Esophagus muscularis mucosa (tissue), 4 donors: Measurements from ENCODE around the gene EXOC6B. TPM values are rescaled to one million over a fixed set of nuclear protein-coding genes. Genes with fewer than 3 reads are reported as not detected.

Experiments
- DNase-seq: peaks from one replicate; pipeline ENCODE4 v3.0.0-alpha.2; 2017; ENCODE audit errors: extremely low spot score
- H3K27ac ChIP-seq, 4 donors: fragments of 200-600 bp; sonication (generic); replicated peaks in 1 of 4; 1 replicate in 3 of 4; 2 replicates in 1 of 4; pipeline ENCODE4 v1.5.1; 2016 to 2019; ENCODE audit warnings: mild to moderate bottlenecking in 1 of 4
- H3K27me3 ChIP-seq, 4 donors: fragments of 200-600 bp; sonication (generic); one replicate each; pipeline versions ENCODE4 v1.5.1 to v1.6.0; 2016 to 2019
- H3K36me3 ChIP-seq, 4 donors: fragments of 200-600 bp; sonication (generic); one replicate each; pipeline ENCODE4 v1.5.1; 2016 to 2019
- H3K4me1 ChIP-seq, 4 donors: fragments of 200-600 bp; sonication (generic); one replicate each; pipeline ENCODE4 v1.5.1; 2016 to 2019
- H3K4me3 ChIP-seq, 4 donors: fragments of 200-600 bp; sonication (generic); 1 replicate in 2 of 4; 2 replicates in 2 of 4; pipeline ENCODE4 v1.5.1; 2016 to 2019; ENCODE audit warnings: mild to moderate bottlenecking in 4 of 4, moderate library complexity in 1 of 4
- H3K9me3 ChIP-seq, 4 donors: fragments of 200-600 bp; sonication (generic); 1 replicate in 3 of 4; 2 replicates in 1 of 4; pipeline ENCODE4 v1.5.1; 2016 to 2019
- CTCF ChIP-seq, 3 experiments: fragments of 200-600 bp in 2 of 3; fragments of 450-650 bp in 1 of 3; sonication (generic) in 2 of 3; IDR thresholded peaks; one replicate each; pipeline ENCODE4 v1.5.1; 2017 to 2019; ENCODE audit warnings: antibody characterized with exemption in 3 of 3, mild to moderate bottlenecking in 2 of 3, moderate library complexity in 1 of 3
- EP300 ChIP-seq: sonication (generic); formaldehyde crosslinking; IDR thresholded peaks from one replicate; pipeline ENCODE4 v1.6.1; 2017; ENCODE audit warnings: antibody characterized with exemption
- POLR2A ChIP-seq: fragments of 450-650 bp; IDR thresholded peaks from one replicate; pipeline ENCODE4 v1.6.1; 2017; ENCODE audit warnings: antibody characterized with exemption, moderate library complexity, mild to moderate bottlenecking, low read depth
- POLR2AphosphoS5 ChIP-seq, 2 donors: sonication (generic); formaldehyde crosslinking; IDR thresholded peaks; one replicate each; pipeline ENCODE4 v1.6.1; 2017; ENCODE audit warnings: antibody characterized with exemption in 2 of 2
- WGBS: methylation state at CpG from one replicate; pipeline ENCODE4 v1.1.5; 2018; 5-methylcytosine and 5-hydroxymethylcytosine counted together
- intact Hi-C: fragments of 100-400 bp; cut with DNase I; formaldehyde crosslinking; loops from one replicate; pipeline ENCODE4 v1.15.1; 2023
- total RNA-seq, 4 donors: library from RNA; depleted of rRNA; stranded (reverse); fragments of >200 nt; gene quantifications; one replicate each; pipeline versions ENCODE4 v1.1.0 to v1.2.1, GENCODE V29; 2016

The EXOC6B gene
- total RNA-seq, 4 donors from 2014 or later = 24.5 to 45.9 (median 37.4) TPM

DNA sequence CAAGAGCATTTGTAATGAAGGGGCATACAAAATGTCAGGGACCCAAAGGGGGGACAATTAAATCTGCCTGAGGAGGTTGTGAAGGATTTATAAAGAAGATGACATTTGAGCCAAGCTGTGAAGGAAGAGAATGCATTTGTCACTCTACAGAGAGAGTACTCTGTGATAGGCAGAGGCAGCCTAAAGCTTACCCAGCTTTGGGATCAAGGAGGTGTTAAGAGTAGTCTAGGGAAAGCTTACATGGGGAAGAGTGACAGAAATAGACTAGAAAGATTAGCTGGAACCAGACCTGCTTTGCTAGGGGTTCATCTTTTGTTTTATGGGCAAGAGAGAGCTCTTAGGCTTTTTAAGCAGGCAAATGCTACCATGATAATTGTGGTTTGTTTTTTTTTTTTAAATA, 509.1 kb downstream of the EXOC6B start:
- TF ChIP-seq POLR2A = no peak
- no peak for TF ChIP-seq CTCF (IDR thresholded peaks at IDR 0.05)
- TF ChIP-seq POLR2AphosphoS5 (IDR thresholded peaks at IDR 0.05) = no peak
- TF ChIP-seq EP300 = no peak
- no peaks in the 10 kb centered on the region for H3K4me1 ChIP-seq
- H3K36me3 ChIP-seq = no peaks in the 10 kb centered on the region
- intact Hi-C loops = no loop called here
- no peak for DNase-seq
- no peaks in the 10 kb centered on the region for H3K27me3 ChIP-seq
- H3K9me3 ChIP-seq = no peaks in the 10 kb centered on the region
- H3K4me3 ChIP-seq = no peak overlapping the region
- H3K27ac ChIP-seq = no peak overlapping the region

DNA sequence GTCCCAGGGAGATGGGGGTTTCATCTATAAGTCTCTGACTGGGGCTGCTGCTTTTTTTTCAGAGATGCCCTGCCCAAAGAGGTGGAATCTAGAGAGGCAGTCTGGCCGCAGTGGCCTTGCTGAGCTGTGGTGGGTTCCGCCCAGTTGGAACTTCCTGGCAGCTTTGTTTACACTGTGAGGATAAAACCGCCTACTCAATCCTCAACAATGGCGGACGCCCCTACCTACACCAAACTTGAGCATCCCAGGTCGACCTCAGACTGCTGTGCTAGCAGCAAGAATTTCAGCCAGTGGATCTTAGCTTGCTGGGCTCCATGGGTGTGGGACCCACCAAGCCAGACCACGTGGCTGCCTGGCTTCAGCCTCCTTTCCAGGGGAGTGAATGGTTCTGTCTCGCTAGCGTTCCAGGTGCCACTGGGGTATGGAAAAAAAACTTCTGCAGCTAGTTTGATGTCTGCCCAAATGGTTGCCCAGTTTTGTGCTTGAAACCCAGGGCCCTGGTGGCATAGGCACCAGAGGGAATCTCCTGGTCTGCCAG, 525.6 kb downstream of the EXOC6B start:
- intact Hi-C loops = no loop called here
- no peak for DNase-seq
- no peaks in the 10 kb centered on the region for H3K4me1 ChIP-seq
- TF ChIP-seq POLR2AphosphoS5 (IDR thresholded peaks at IDR 0.05) = no peak
- TF ChIP-seq POLR2A = no peak
- TF ChIP-seq EP300 = no peak
- TF ChIP-seq CTCF (IDR thresholded peaks at IDR 0.05) = no peak
- no peak overlapping the region for H3K27ac ChIP-seq
- 100% methylated on average over 3 of the region's 9 CpGs for WGBS
- no peak overlapping the region for H3K4me3 ChIP-seq
- no peaks in the 10 kb centered on the region for H3K9me3 ChIP-seq
- H3K27me3 ChIP-seq = no peaks in the 10 kb centered on the region
- H3K36me3 ChIP-seq = no peaks in the 10 kb centered on the region

DNA sequence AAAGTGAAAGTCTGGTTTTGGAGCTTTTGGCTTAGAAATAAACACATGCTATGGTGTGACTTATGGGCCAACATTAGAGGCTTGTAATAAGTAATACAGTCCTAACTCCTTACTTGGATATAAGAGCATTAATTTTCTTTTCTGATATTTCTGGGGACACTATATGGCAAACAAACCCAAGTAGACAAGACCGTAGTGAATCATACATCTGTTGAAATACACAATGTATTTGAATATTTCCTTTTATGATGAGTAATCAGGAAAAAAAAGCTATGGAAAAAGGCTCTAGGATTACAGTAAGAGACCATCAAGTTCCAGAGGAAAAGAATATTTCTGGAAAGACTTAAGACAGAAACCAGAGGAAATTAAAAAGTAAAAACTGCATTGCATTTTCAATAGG, 532.2 kb downstream of the EXOC6B start:
- WGBS = 65% methylated on average over 1 of the region's 1 CpG
- no peak overlapping the region for H3K4me3 ChIP-seq
- no peaks in the 10 kb centered on the region for H3K36me3 ChIP-seq
- no peak for DNase-seq
- TF ChIP-seq POLR2AphosphoS5 (IDR thresholded peaks at IDR 0.05) = no peak
- TF ChIP-seq EP300 = no peak
- TF ChIP-seq CTCF (IDR thresholded peaks at IDR 0.05) = no peak
- no peak for TF ChIP-seq POLR2A
- no peaks in the 10 kb centered on the region for H3K9me3 ChIP-seq
- no peak overlapping the region for H3K27ac ChIP-seq
- intact Hi-C loops = no loop called here
- peaks cover 0 to 7% (median 0%) of the 10 kb centered on the region in 4 donors for H3K4me1 ChIP-seq
- H3K27me3 ChIP-seq = no peaks in the 10 kb centered on the region

- 100% methylated on average over 1 of the region's 1 CpG for WGBS
- intact Hi-C loops = no loop called here
- TF ChIP-seq POLR2A (no peak), CTCF (IDR thresholded peaks at IDR 0.05) (no peak), EP300 (no peak), POLR2AphosphoS5 (IDR thresholded peaks at IDR 0.05) (no peak)
These were observed 533.4 kb downstream of the EXOC6B start for GRCh38 chr2:72292433-72292832.

GRCh38 chr2:72291059-72291458, 534.8 kb downstream of the EXOC6B start:
- DNase-seq = no peak
- H3K27ac ChIP-seq = no peak overlapping the region
- H3K4me1 ChIP-seq = peaks cover 0 to 7% (median 0%) of the 10 kb centered on the region in 4 donors
- no peaks in the 10 kb centered on the region for H3K9me3 ChIP-seq
- H3K27me3 ChIP-seq = no peaks in the 10 kb centered on the region
- TF ChIP-seq POLR2AphosphoS5 (IDR thresholded peaks at IDR 0.05) (no peak), EP300 (no peak), CTCF (IDR thresholded peaks at IDR 0.05) (no peak), POLR2A (no peak)
- H3K36me3 ChIP-seq = no peaks in the 10 kb centered on the region
- no peak overlapping the region for H3K4me3 ChIP-seq
- WGBS = 53% methylated on average over 4 of the region's 4 CpGs
- intact Hi-C loops = no loop called here

More at GRCh38 chr2:72292433-72292832, 533.4 kb downstream of the EXOC6B start:
- no peaks in the 10 kb centered on the region for H3K27me3 ChIP-seq
- no peaks in the 10 kb centered on the region for H3K9me3 ChIP-seq
- no peak for DNase-seq
- H3K27ac ChIP-seq = no peak overlapping the region
- peaks cover 0 to 7% (median 0%) of the 10 kb centered on the region in 4 donors for H3K4me1 ChIP-seq
- H3K4me3 ChIP-seq = no peak overlapping the region
- H3K36me3 ChIP-seq = no peaks in the 10 kb centered on the region
